Measurements from ENCODE around the gene SLC6A9. TPM values are rescaled to one million over a fixed set of nuclear protein-coding genes. Genes with fewer than 3 reads are reported as not detected.

The SLC6A9 gene
- total and polyA plus RNA-seq, 2 donors (not counting 1 experiment from before 2014, with no cell fraction given): 0.28 to 5.5 TPM

DNA sequence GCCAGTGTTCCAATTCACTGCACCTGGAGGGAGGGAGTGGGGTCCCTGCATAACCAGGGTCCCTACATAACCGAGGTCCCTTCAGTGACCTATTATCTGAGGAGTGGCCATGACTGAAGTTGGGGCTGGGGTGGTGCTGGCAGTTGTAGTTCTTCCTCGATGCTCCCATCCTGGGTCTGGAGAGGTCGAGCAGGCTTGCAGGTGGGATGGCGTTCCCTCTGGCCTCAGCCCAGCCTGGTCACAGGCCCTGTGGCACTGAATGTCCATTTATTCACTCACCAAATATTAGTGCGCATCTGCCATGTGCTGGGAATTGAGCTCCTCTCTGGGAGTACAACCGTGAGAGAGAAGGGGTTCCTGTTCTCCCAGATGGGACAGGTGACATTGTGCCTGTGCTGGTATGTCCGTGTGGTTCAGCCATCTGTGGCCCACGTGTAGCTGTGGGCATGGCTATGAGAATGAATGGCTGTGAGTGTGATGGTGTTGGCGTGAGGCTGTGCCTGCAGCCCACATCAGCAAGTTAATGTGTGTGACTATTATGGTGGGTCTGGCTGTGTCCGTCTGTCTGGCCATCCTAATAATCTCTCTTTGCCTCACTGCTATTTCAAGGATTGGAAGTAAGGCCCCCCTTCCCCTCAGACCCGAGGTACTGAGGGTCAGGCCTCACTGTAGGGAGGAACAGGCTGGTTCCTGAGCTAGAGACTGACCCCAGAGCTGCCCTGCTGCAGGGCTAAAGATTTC lies 3.9 kb upstream of the SLC6A9 start:
- H3K9me3 ChIP-seq (ENCODE audit: control extremely low read depth in 1 of 3, control insufficient read depth in 2 of 3, insufficient read depth in 1 of 3, low read length in 2 of 3): no peaks in the 10 kb centered on the region
- Mint-ChIP-seq H3K4me3 (no peak overlapping the region), H3K27ac (no peak overlapping the region), H3K27me3 (no peaks in the 10 kb centered on the region), H3K9me3 (ENCODE audit: insufficient read depth) (no peaks in the 10 kb centered on the region), H3K4me1 (peaks cover 6% of the 10 kb centered on the region)
- H3K4me1 ChIP-seq (ENCODE audit: control insufficient read depth in 2 of 2, insufficient read depth in 2 of 2, low read length in 2 of 2): peaks cover 0 to 7% of the 10 kb centered on the region in 2 donors
- H2AFZ ChIP-seq (ENCODE audit: insufficient read depth, low read depth, low read length, poor library complexity, severe bottlenecking): no peak overlapping the region
- H3K36me3 ChIP-seq (replicated peaks in 1 of 2; ENCODE audit: control extremely low read depth in 1 of 2, control insufficient read depth in 1 of 2, extremely low read depth in 1 of 2, insufficient read depth in 2 of 2, low read length in 1 of 2): no peaks in the 10 kb centered on the region
- WGBS (ENCODE audit: insufficient coverage): 89% methylated on average over 10 of the region's 11 CpGs
- CTCF ChIA-PET: interaction anchor here (0.6 to 17.1 kb wide), 12 partner anchors 9 to 271 kb away, joined by 3 to 227 read pairs (median 11); no protein-coding TSS in a partner anchor
- ATAC-seq (ENCODE audit: low read depth) (no peak), DNase-seq (no peak)
- intact Hi-C loops (cut with micrococcal nuclease): loop anchor here (5.0 kb wide), 2 partner anchors 668 to 1268 kb away; partner anchors contain the start of genes C1orf50, ELOVL1 and P3H1
- H3K4me2 ChIP-seq (replicated peaks; ENCODE audit: low read depth, low read length, poor library complexity, severe bottlenecking): no peak overlapping the region
- peaks cover 0 to 4% (median 0%) of the 10 kb centered on the region in 4 experiments for H3K27me3 ChIP-seq (replicated peaks in 1 of 4; ENCODE audit: control extremely low read depth in 1 of 4, control insufficient read depth in 3 of 4, insufficient read depth in 4 of 4, low read length in 3 of 4)
- no peak overlapping the region for H3K4me3 ChIP-seq (ENCODE audit: control extremely low read depth in 1 of 5, extremely low read depth in 1 of 5, insufficient read depth in 1 of 5, low read depth in 2 of 5, low read length in 4 of 5)
- H3K79me2 ChIP-seq (ENCODE audit: control insufficient read depth, insufficient read depth, low read length): no peaks in the 10 kb centered on the region
- H4K20me1 ChIP-seq (ENCODE audit: control insufficient read depth, insufficient read depth, low read length, poor library complexity, severe bottlenecking): no peaks in the 10 kb centered on the region
- no peak overlapping the region for H3K27ac ChIP-seq (ENCODE audit: low read length in 2 of 2)
- no peak overlapping the region for H3K9ac ChIP-seq (ENCODE audit: low read length)
- POLR2A ChIA-PET: no interaction called here
- no peak for TF ChIP-seq EZH2 (IDR thresholded peaks at IDR 0.05; ENCODE audit: borderline replicate concordance, insufficient read depth, low read depth, low read length, poor library complexity, severe bottlenecking)

DNA sequence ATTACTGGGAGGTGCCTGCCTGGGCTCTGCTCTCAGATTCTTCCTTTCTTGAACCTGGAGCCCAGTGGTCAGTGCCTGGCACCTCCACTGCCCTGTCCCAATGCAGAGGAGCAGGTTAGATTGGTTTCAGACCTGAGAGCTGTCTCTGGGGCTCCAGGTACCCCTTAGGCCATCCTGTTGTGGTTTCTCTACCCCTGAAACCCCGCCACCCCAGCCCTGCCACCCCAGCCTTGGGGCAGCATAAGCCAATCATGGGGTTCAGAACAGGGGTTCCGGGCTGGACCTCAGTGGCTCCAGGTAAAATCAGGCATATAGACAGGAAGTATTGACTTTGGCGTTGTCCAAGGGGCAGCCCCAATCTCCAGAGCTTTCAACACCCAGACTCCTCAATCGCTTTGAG lies 3.2 kb upstream of the SLC6A9 start:
- WGBS (ENCODE audit: insufficient coverage): 84% methylated on average over 4 of the region's 4 CpGs
- Histone ChIP-seq H3K9me3 (ENCODE audit: control extremely low read depth in 1 of 3, control insufficient read depth in 2 of 3, insufficient read depth in 1 of 3, low read length in 2 of 3) (no peaks in the 10 kb centered on the region), H3K27me3 (replicated peaks in 1 of 4; ENCODE audit: control extremely low read depth in 1 of 4, control insufficient read depth in 3 of 4, insufficient read depth in 4 of 4, low read length in 3 of 4) (peaks cover 0 to 4% (median 0%) of the 10 kb centered on the region in 4 experiments), H3K79me2 (ENCODE audit: control insufficient read depth, insufficient read depth, low read length) (no peaks in the 10 kb centered on the region), H4K20me1 (ENCODE audit: control insufficient read depth, insufficient read depth, low read length, poor library complexity, severe bottlenecking) (no peaks in the 10 kb centered on the region), H3K27ac (ENCODE audit: low read length in 2 of 2) (no peak overlapping the region), H3K4me2 (replicated peaks; ENCODE audit: low read depth, low read length, poor library complexity, severe bottlenecking) (no peak overlapping the region), H3K9ac (ENCODE audit: low read length) (no peak overlapping the region), H3K4me1 (ENCODE audit: control insufficient read depth in 2 of 2, insufficient read depth in 2 of 2, low read length in 2 of 2) (peaks cover 2 to 10% of the 10 kb centered on the region in 2 donors), H3K36me3 (replicated peaks in 1 of 2; ENCODE audit: control extremely low read depth in 1 of 2, control insufficient read depth in 1 of 2, extremely low read depth in 1 of 2, insufficient read depth in 2 of 2, low read length in 1 of 2) (no peaks in the 10 kb centered on the region), H2AFZ (ENCODE audit: insufficient read depth, low read depth, low read length, poor library complexity, severe bottlenecking) (no peak overlapping the region), H3K4me3 (ENCODE audit: control extremely low read depth in 1 of 5, extremely low read depth in 1 of 5, insufficient read depth in 1 of 5, low read depth in 2 of 5, low read length in 4 of 5) (no peak overlapping the region)
- no peak overlapping the region for H3K27ac Mint-ChIP-seq
- ATAC-seq (ENCODE audit: low read depth) (no peak), DNase-seq (no peak)
- no peak for TF ChIP-seq EZH2 (IDR thresholded peaks at IDR 0.05; ENCODE audit: borderline replicate concordance, insufficient read depth, low read depth, low read length, poor library complexity, severe bottlenecking)
- TF ChIP-seq, protein P1, sequence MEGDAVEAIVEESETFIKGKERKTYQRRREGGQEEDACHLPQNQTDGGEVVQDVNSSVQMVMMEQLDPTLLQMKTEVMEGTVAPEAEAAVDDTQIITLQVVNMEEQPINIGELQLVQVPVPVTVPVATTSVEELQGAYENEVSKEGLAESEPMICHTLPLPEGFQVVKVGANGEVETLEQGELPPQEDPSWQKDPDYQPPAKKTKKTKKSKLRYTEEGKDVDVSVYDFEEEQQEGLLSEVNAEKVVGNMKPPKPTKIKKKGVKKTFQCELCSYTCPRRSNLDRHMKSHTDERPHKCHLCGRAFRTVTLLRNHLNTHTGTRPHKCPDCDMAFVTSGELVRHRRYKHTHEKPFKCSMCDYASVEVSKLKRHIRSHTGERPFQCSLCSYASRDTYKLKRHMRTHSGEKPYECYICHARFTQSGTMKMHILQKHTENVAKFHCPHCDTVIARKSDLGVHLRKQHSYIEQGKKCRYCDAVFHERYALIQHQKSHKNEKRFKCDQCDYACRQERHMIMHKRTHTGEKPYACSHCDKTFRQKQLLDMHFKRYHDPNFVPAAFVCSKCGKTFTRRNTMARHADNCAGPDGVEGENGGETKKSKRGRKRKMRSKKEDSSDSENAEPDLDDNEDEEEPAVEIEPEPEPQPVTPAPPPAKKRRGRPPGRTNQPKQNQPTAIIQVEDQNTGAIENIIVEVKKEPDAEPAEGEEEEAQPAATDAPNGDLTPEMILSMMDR (IDR thresholded peaks at IDR 0.05): no peak
- H3K27me3 Mint-ChIP-seq: no peaks in the 10 kb centered on the region
- H3K9me3 Mint-ChIP-seq (ENCODE audit: insufficient read depth): no peaks in the 10 kb centered on the region
- intact Hi-C loops (cut with micrococcal nuclease): loop anchor here (5.0 kb wide), 2 partner anchors 667 to 1267 kb away; partner anchors contain the start of genes C1orf50, ELOVL1 and P3H1
- POLR2A ChIA-PET: no interaction called here
- CTCF ChIA-PET: interaction anchor here (0.6 to 17.1 kb wide), 5 partner anchors 13 to 32 kb away, joined by 3 to 227 read pairs (median 21); no protein-coding TSS in a partner anchor
- peaks cover 11% of the 10 kb centered on the region for H3K4me1 Mint-ChIP-seq
- no peak overlapping the region for H3K4me3 Mint-ChIP-seq

Data from B cell (primary cell).